HCT116 (cell line): ENCODE measurements around the gene EDN2.

Experiments
- CEBPB ChIP-seq: IDR thresholded peaks from 2 replicates; pipeline ENCODE4 v1.6.1; 2012; ENCODE audit warnings: low read depth
- EGR1 ChIP-seq: IDR thresholded peaks from 2 replicates; pipeline ENCODE4 v1.6.1; 2012; ENCODE audit warnings: low read depth
- ELF1 ChIP-seq: IDR thresholded peaks from 2 replicates; pipeline ENCODE4 v1.6.1; 2012; ENCODE audit warnings: low read depth, borderline replicate concordance
- EZH2 ChIP-seq: fragments of 200-600 bp; sonication (generic); IDR thresholded peaks from 2 replicates; pipeline ENCODE4 v1.6.1; 2017; ENCODE audit warnings: antibody characterized with exemption, mixed run types
- EZH2phosphoT487 ChIP-seq: fragments of 200-600 bp; IDR thresholded peaks from 2 replicates; pipeline ENCODE4 v1.6.1; 2018; ENCODE audit warnings: antibody characterized with exemption, borderline replicate concordance
- POLR2A ChIP-seq: IDR thresholded peaks from 2 replicates; pipeline ENCODE4 v1.7.0; 2011; ENCODE audit warnings: borderline replicate concordance; ENCODE audit not compliant: insufficient read depth, insufficient read length; ENCODE audit errors: extremely low read depth
- POLR2AphosphoS5 ChIP-seq: IDR thresholded peaks from 2 replicates; pipeline ENCODE4 v1.6.1; 2011; ENCODE audit warnings: mild to moderate bottlenecking, low read depth, low read length, moderate library complexity
- SIN3A ChIP-seq: IDR thresholded peaks from 2 replicates; pipeline ENCODE4 v1.6.1; 2012; ENCODE audit warnings: low read depth
- SRF ChIP-seq: IDR thresholded peaks from 2 replicates; pipeline ENCODE4 v1.6.1; 2012; ENCODE audit warnings: low read depth
- YY1 ChIP-seq: IDR thresholded peaks from 2 replicates; pipeline ENCODE4 v1.6.1; 2011; ENCODE audit warnings: low read length, low read depth, moderate library complexity, mild to moderate bottlenecking; ENCODE audit not compliant: insufficient replicate concordance; ENCODE audit errors: extremely low read depth
- ZNF274 ChIP-seq: fragments of 200-500 bp; sonication (Bioruptor generic); IDR thresholded peaks from 2 replicates; pipeline ENCODE4 v1.6.1; 2014; ENCODE audit warnings: mild to moderate bottlenecking, low read depth, low read length, inconsistent platforms
- TF ChIP-seq, protein P1 (sequence below), 3 experiments: fragments of 200-600 bp in 1 of 3; sonication (generic) in 1 of 3; IDR thresholded peaks in 2 of 3; conservative IDR thresholded peaks in 1 of 3; 2 replicates each; pipeline ENCODE4 v1.5.1; 2012 to 2017; ENCODE audit warnings: low read depth in 2 of 3, low read length in 2 of 3, antibody characterized with exemption in 1 of 3, borderline replicate concordance in 1 of 3, control low read depth in 1 of 3, mild to moderate bottlenecking in 1 of 3, mixed read lengths in 1 of 3, mixed run types in 1 of 3, moderate library complexity in 1 of 3; ENCODE audit not compliant: insufficient read depth in 1 of 3
- TF ChIP-seq, protein P2 (sequence below): IDR thresholded peaks from 2 replicates; pipeline ENCODE4 v1.6.1; 2012
- TF ChIP-seq, protein P3 (sequence below): IDR thresholded peaks from 2 replicates; pipeline ENCODE4 v1.6.1; 2012; ENCODE audit warnings: low read depth

DNA sequence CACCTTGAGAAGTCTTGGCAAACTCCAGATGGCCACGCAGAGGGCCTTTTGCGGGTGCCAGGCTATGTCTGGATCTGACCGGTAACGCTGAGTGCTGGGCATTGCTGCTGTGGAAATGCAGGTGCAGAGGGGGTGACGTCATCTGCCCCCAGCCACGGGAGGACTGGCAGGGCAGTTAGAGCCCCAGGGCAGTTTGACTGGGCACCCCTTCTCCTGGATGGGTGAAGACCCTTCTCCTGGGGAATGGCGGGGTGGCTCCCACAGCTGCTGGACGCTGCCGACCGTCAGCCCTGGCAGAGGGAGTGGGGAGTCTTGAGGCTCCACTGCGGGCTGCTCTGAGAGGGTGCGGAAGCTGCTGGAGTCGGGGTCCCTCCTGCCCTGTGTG, 12.6 kb upstream of the EDN2 start:
- TF ChIP-seq POLR2A (no peak), YY1 (no peak), EZH2 (no peak), EGR1 (no peak), SIN3A (no peak), POLR2AphosphoS5 (no peak), EZH2phosphoT487 (no peak), ZNF274 (no peak), ELF1 (no peak), SRF (no peak), CEBPB (no peak)
- TF ChIP-seq, protein P1, sequence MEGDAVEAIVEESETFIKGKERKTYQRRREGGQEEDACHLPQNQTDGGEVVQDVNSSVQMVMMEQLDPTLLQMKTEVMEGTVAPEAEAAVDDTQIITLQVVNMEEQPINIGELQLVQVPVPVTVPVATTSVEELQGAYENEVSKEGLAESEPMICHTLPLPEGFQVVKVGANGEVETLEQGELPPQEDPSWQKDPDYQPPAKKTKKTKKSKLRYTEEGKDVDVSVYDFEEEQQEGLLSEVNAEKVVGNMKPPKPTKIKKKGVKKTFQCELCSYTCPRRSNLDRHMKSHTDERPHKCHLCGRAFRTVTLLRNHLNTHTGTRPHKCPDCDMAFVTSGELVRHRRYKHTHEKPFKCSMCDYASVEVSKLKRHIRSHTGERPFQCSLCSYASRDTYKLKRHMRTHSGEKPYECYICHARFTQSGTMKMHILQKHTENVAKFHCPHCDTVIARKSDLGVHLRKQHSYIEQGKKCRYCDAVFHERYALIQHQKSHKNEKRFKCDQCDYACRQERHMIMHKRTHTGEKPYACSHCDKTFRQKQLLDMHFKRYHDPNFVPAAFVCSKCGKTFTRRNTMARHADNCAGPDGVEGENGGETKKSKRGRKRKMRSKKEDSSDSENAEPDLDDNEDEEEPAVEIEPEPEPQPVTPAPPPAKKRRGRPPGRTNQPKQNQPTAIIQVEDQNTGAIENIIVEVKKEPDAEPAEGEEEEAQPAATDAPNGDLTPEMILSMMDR (IDR thresholded peaks at IDR 0.05 in 2 of 3, conservative IDR thresholded peaks at IDR 0.05 in 1 of 3; ENCODE audit: borderline replicate concordance in 1 of 3, insufficient read depth in 1 of 3, low read depth in 2 of 3, low read length in 2 of 3), result no peak
- TF ChIP-seq, protein P2, sequence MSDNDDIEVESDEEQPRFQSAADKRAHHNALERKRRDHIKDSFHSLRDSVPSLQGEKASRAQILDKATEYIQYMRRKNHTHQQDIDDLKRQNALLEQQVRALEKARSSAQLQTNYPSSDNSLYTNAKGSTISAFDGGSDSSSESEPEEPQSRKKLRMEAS, result no peak
- TF ChIP-seq, protein P3, sequence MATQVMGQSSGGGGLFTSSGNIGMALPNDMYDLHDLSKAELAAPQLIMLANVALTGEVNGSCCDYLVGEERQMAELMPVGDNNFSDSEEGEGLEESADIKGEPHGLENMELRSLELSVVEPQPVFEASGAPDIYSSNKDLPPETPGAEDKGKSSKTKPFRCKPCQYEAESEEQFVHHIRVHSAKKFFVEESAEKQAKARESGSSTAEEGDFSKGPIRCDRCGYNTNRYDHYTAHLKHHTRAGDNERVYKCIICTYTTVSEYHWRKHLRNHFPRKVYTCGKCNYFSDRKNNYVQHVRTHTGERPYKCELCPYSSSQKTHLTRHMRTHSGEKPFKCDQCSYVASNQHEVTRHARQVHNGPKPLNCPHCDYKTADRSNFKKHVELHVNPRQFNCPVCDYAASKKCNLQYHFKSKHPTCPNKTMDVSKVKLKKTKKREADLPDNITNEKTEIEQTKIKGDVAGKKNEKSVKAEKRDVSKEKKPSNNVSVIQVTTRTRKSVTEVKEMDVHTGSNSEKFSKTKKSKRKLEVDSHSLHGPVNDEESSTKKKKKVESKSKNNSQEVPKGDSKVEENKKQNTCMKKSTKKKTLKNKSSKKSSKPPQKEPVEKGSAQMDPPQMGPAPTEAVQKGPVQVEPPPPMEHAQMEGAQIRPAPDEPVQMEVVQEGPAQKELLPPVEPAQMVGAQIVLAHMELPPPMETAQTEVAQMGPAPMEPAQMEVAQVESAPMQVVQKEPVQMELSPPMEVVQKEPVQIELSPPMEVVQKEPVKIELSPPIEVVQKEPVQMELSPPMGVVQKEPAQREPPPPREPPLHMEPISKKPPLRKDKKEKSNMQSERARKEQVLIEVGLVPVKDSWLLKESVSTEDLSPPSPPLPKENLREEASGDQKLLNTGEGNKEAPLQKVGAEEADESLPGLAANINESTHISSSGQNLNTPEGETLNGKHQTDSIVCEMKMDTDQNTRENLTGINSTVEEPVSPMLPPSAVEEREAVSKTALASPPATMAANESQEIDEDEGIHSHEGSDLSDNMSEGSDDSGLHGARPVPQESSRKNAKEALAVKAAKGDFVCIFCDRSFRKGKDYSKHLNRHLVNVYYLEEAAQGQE, result no peak
